Esophagus (tissue), 2 donors: ENCODE results near the gene NDUFAF8. TPM values are rescaled to one million over a fixed set of nuclear protein-coding genes. Genes with fewer than 3 reads are reported as not detected.

ENCODE experiments used
- H3K27ac ChIP-seq, 2 donors: one replicate each; pipeline ENCODE4 v1.5.1; 2013; ENCODE audit warnings: low read depth in 2 of 2, mild to moderate bottlenecking in 2 of 2, inconsistent platforms in 1 of 2, low read length in 1 of 2, moderate library complexity in 1 of 2
- H3K27me3 ChIP-seq, 2 donors: one replicate each; pipeline ENCODE4 v1.6.1; 2013; ENCODE audit warnings: low read length in 2 of 2, control low read depth in 1 of 2, mild to moderate bottlenecking in 1 of 2; ENCODE audit not compliant: insufficient read depth in 2 of 2, control insufficient read depth in 1 of 2
- H3K36me3 ChIP-seq, 2 donors: one replicate each; pipeline ENCODE4 v1.6.1; 2013; ENCODE audit warnings: low read length in 1 of 2; ENCODE audit not compliant: control insufficient read depth in 2 of 2, insufficient read depth in 2 of 2
- H3K4me1 ChIP-seq, 2 donors: one replicate each; pipeline ENCODE4 v1.6.1; 2013; ENCODE audit warnings: low read length in 1 of 2; ENCODE audit not compliant: control insufficient read depth in 2 of 2, insufficient read depth in 2 of 2
- H3K4me3 ChIP-seq, 2 donors: one replicate each; pipeline ENCODE4 v1.5.1; 2013; ENCODE audit warnings: low read length in 2 of 2, mild to moderate bottlenecking in 2 of 2, low read depth in 1 of 2, moderate library complexity in 1 of 2
- H3K9me3 ChIP-seq, 2 donors: one replicate each; pipeline ENCODE4 v1.6.1; 2013; ENCODE audit warnings: mild to moderate bottlenecking in 2 of 2, low read depth in 1 of 2, low read length in 1 of 2, moderate library complexity in 1 of 2; ENCODE audit not compliant: control insufficient read depth in 2 of 2, insufficient read depth in 1 of 2
- WGBS, 2 donors: extraction: QIAGEN DNeasy Blood & Tissue Kit; methylation state at CpG; one replicate each; pipeline ENCODE4 v1.1.7; 2013; 5-methylcytosine and 5-hydroxymethylcytosine counted together
- polyA plus RNA-seq, 2 donors: library from polyadenylated mRNA; stranded (reverse); fragments of 200-250 nt; gene quantifications; one replicate each; pipeline ENCODE4 v1.2.3, GENCODE V29; 2013
- donor health status: healthy with polysubstance abuse.
- donor health status: Bipolar disorder and iron deficiency.

NDUFAF8 gene
- polyA plus RNA-seq, 2 donors = 34.0 to 37.1 TPM

DNA sequence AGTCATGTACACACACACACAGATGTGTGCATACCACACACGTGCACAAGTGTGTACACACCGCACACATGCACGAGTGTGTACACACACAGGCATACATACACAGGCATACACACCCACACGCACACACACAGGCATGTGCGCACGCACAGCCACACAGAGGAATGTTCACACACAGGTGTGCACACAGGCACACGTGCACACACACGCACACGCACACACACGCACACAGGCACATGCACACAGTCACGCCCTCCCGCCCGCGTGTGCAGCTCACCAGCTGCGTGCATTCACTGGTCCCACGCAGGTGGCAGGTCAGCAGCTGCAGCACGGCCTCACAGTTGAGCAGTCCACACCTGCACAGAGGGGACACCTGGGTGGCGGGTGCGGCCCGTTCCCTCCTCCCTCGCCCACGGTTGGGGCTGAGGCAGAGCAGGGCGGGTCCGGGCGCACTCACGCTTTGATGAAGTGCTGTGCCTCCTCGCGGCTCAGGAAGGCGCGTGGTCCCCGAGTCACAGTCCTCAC, 7.9 kb upstream of the NDUFAF8 start:
- Histone ChIP-seq H3K27me3 (no peaks in the 10 kb centered on the region), H3K36me3 (peaks cover 3 to 51% of the 10 kb centered on the region in 2 donors), H3K4me3 (no peak overlapping the region), H3K9me3 (no peaks in the 10 kb centered on the region), H3K4me1 (no peaks in the 10 kb centered on the region), H3K27ac (no peak overlapping the region)
- WGBS, 2 donors = 88% methylated on average over 31 of the region's 31 CpGs

GRCh38 chr17:81231766-81232581, 7.1 kb upstream of the NDUFAF8 start:
- Histone ChIP-seq H3K27me3 (no peaks in the 10 kb centered on the region), H3K4me3 (no peak overlapping the region), H3K4me1 (peaks cover 0 to 2% of the 10 kb centered on the region in 2 donors), H3K36me3 (peaks cover 3 to 51% of the 10 kb centered on the region in 2 donors), H3K9me3 (no peaks in the 10 kb centered on the region), H3K27ac (no peak overlapping the region)
- 90 to 92% methylated on average over 43 of the region's 43 CpGs for WGBS, 2 donors

- Histone ChIP-seq H3K4me1 (peaks cover 0 to 10% of the 10 kb centered on the region in 2 donors), H3K36me3 (peaks cover 3 to 51% of the 10 kb centered on the region in 2 donors), H3K9me3 (no peaks in the 10 kb centered on the region), H3K27me3 (no peaks in the 10 kb centered on the region), H3K27ac (no peak overlapping the region), H3K4me3 (no peak overlapping the region)
- 89 to 94% methylated on average over 18 to 19 of the region's 19 CpGs for WGBS, 2 donors
Observed at GRCh38 chr17:81232616-81233241, 6.4 kb upstream of the NDUFAF8 start.

DNA sequence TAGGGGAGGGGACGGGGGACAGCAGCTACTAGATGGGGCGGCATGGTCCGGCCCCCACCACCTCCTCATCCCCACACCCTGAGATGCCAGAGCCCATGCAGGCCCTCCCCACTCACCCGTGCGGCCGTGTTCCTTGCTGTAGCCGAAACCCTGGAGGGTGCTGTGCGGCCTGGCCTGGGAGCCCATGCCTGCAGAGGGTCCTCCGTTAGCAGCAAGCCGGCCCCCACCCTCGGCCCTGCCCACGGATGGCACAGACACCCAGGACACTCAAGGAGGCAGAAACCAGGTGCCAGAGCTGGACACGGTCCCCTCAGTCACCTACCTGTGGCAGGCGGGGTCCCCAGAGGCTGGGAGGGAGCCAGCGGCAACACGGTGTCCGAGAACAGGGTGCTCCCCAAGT, 5.8 kb upstream of the NDUFAF8 start:
- H3K9me3 ChIP-seq = no peaks in the 10 kb centered on the region
- H3K36me3 ChIP-seq = peaks cover 3 to 51% of the 10 kb centered on the region in 2 donors
- WGBS, 2 donors = 92 to 97% methylated on average over 17 of the region's 17 CpGs
- no peaks in the 10 kb centered on the region for H3K27me3 ChIP-seq
- H3K27ac ChIP-seq = no peak overlapping the region
- H3K4me1 ChIP-seq = peaks cover 0 to 14% of the 10 kb centered on the region in 2 donors
- no peak overlapping the region for H3K4me3 ChIP-seq

DNA sequence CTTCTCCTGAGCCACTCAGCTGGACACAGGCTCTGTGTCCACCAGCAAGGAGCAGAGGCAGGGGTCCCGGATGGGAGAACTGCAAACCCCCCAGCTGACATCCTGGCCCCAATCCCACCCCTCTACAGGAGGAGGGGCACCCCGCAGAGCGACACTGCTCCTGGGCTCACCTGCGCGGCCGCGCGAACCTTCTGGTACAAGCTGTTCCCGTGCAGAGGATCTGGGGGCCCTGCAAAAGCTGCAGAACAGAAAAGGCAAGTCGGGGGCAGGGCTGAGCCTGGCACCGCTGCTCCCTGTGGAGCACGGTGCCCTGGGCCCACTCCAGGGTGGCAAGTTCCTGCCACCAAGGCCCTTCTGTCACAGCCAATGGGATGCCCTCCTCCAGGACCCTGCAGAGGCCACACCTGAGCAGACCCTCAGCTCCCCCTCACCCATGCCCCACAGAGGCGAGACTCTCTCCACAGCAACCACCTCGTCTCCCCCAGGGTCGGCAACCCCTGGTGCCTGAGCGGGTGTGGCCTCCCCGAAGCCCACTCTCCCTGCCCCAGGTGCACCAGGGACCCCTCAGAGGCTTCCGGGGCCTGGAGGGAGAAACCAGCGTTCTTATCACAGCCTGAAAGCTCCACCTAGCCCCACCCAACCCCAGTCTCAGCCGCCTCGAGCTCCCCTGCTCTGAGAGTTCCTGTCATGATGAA, 5.2 kb upstream of the NDUFAF8 start:
- Histone ChIP-seq H3K27me3 (no peaks in the 10 kb centered on the region), H3K36me3 (peaks cover 3 to 47% of the 10 kb centered on the region in 2 donors), H3K27ac (no peak overlapping the region), H3K9me3 (no peaks in the 10 kb centered on the region), H3K4me1 (peaks cover 0 to 14% of the 10 kb centered on the region in 2 donors), H3K4me3 (no peak overlapping the region)
- WGBS, 2 donors = 87 to 89% methylated on average over 21 of the region's 21 CpGs

DNA sequence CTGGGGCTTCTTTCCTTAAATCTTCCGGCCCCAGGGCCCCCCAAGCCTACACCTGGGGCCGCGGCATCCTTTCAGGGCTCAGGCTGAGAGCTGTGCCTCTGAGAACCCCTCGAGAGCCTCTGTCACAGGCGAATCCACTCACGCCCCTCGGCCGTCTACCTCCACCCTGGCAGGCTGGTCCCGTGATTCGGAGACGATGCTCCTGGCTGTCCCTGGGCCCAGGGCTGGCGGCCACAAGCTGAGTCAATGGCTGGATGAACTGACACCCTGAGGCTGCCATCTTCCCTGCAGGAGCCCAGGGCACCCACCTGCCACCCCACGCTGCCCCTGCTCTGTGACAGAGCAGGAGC, 4.6 kb upstream of the NDUFAF8 start:
- no peaks in the 10 kb centered on the region for H3K27me3 ChIP-seq
- no peak overlapping the region for H3K27ac ChIP-seq
- peaks cover 0 to 42% of the 10 kb centered on the region in 2 donors for H3K36me3 ChIP-seq
- H3K4me3 ChIP-seq = no peak overlapping the region
- no peaks in the 10 kb centered on the region for H3K9me3 ChIP-seq
- 88 to 91% methylated on average over 13 of the region's 13 CpGs for WGBS, 2 donors
- H3K4me1 ChIP-seq = peaks cover 0 to 14% of the 10 kb centered on the region in 2 donors

- H3K4me1 ChIP-seq = peaks cover 4 to 19% of the 10 kb centered on the region in 2 donors
- no peak overlapping the region for H3K4me3 ChIP-seq
- WGBS, 2 donors = 82 to 85% methylated on average over 26 of the region's 26 CpGs
- no peak overlapping the region for H3K27ac ChIP-seq
- peaks cover 0 to 36% of the 10 kb centered on the region in 2 donors for H3K36me3 ChIP-seq
- no peaks in the 10 kb centered on the region for H3K27me3 ChIP-seq
- H3K9me3 ChIP-seq = no peaks in the 10 kb centered on the region
Observed at GRCh38 chr17:81234940-81235821, 3.9 kb upstream of the NDUFAF8 start.

GRCh38 chr17:81235822-81236740, 3.0 kb upstream of the NDUFAF8 start:
- H3K36me3 ChIP-seq = peaks cover 0 to 29% of the 10 kb centered on the region in 2 donors
- WGBS, 2 donors = 92 to 96% methylated on average over 32 of the region's 32 CpGs
- H3K4me1 ChIP-seq = peaks cover 5 to 21% of the 10 kb centered on the region in 2 donors
- no peak overlapping the region for H3K27ac ChIP-seq
- H3K9me3 ChIP-seq = no peaks in the 10 kb centered on the region
- no peak overlapping the region for H3K4me3 ChIP-seq
- no peaks in the 10 kb centered on the region for H3K27me3 ChIP-seq
